ENCODE measurements around the gene MFSD6L.
A peak's percentile ranks its signal among the peaks of the same experiment; 100 is the strongest.

The MFSD6L gene

GRCh38 chr17:8791910-8792270 lies 7.3 kb downstream of the MFSD6L start:
- DNase-seq (ENCODE audit: low spot score): no peak

- DNase-seq (ENCODE audit: low spot score): no peak
Observed at GRCh38 chr17:8791248-8791909, 7.8 kb downstream of the MFSD6L start.

- DNase-seq (ENCODE audit: low spot score): no peak
Observed at GRCh38 chr17:8789743-8790142, 9.4 kb downstream of the MFSD6L start.

- DNase-seq (ENCODE audit: low spot score): no peak
Observed at GRCh38 chr17:8788998-8789397, 10.2 kb downstream of the MFSD6L start.

- peak; percentile 47 for DNase-seq (ENCODE audit: low spot score)
Observed at GRCh38 chr17:8785547-8786413, 13.4 kb downstream of the MFSD6L start.

GRCh38 chr17:8782176-8782575 lies 17.0 kb downstream of the MFSD6L start:
- no peak for DNase-seq (ENCODE audit: low spot score)

GRCh38 chr17:8781776-8782175 lies 17.4 kb downstream of the MFSD6L start:
- DNase-seq (ENCODE audit: low spot score): no peak

GRCh38 chr17:8776881-8777280 lies 22.3 kb downstream of the MFSD6L start:
- no peak for DNase-seq (ENCODE audit: low spot score)

GRCh38 chr17:8776248-8776647 lies 22.9 kb downstream of the MFSD6L start:
- no peak for DNase-seq (ENCODE audit: low spot score)

GRCh38 chr17:8766731-8767130 lies 32.4 kb downstream of the MFSD6L start:
- DNase-seq (ENCODE audit: low spot score): no peak

GRCh38 chr17:8762012-8762411 lies 37.2 kb downstream of the MFSD6L start:
- no peak for DNase-seq (ENCODE audit: low spot score)

- no peak for DNase-seq (ENCODE audit: low spot score)
Observed at GRCh38 chr17:8758137-8758596, 41.0 kb downstream of the MFSD6L start, which contains the start of gene SPDYE4. Gene SPDYE4, minus strand, starts transcription at chr17:8758546. Its CDS starts 164 bp downstream, at chr17:8758382.

GRCh38 chr17:8757189-8757588 lies 42.0 kb downstream of the MFSD6L start:
- DNase-seq (ENCODE audit: low spot score): no peak

GRCh38 chr17:8755590-8756255 lies 43.4 kb downstream of the MFSD6L start:
- no peak for DNase-seq (ENCODE audit: low spot score)

- DNase-seq (ENCODE audit: low spot score): no peak
Observed at GRCh38 chr17:8754890-8755289, 44.3 kb downstream of the MFSD6L start.

GRCh38 chr17:8753976-8754440 lies 45.2 kb downstream of the MFSD6L start:
- peak; percentile 10 for DNase-seq (ENCODE audit: low spot score)

GRCh38 chr17:8753136-8753975 lies 45.8 kb downstream of the MFSD6L start:
- no peak for DNase-seq (ENCODE audit: low spot score)

- no peak for DNase-seq (ENCODE audit: low spot score)
Observed at GRCh38 chr17:8749616-8750015, 49.5 kb downstream of the MFSD6L start.

GRCh38 chr17:8747742-8748141 lies 51.4 kb downstream of the MFSD6L start:
- no peak for DNase-seq (ENCODE audit: low spot score)

Measured in CD4-positive, alpha-beta T cell treated with Interleukin-15 for 4 hours (primary cell).